Keratinocyte (primary cell): ENCODE results near the gene MYBBP1A. TPM values are rescaled to one million over a fixed set of nuclear protein-coding genes. Genes with fewer than 3 reads are reported as not detected.

Experiments
- DNase-seq: peaks from one replicate; pipeline ENCODE4 v3.0.0-alpha.2; 2011; ENCODE audit warnings: low read depth, missing footprints, low spot score
- FAIRE-seq: peaks from 2 replicates; lab custom pipeline; 2011; peaks lifted over from hg19 to GRCh38; lab: Jason Lieb, UNC
- H2AFZ ChIP-seq: 2 replicates; pipeline ENCODE4 v1.6.0; 2012; ENCODE audit warnings: low read length, control low read depth, inconsistent platforms; ENCODE audit not compliant: control insufficient read depth
- H3K27ac ChIP-seq: 2 replicates; pipeline ENCODE4 v1.5.1; 2011; ENCODE audit warnings: low read length; ENCODE audit not compliant: control insufficient read depth, insufficient read depth
- H3K27me3 ChIP-seq: 3 replicates; pipeline ENCODE4 v1.6.0; 2011; ENCODE audit warnings: low read length; ENCODE audit not compliant: control insufficient read depth, insufficient read depth; ENCODE audit errors: extremely low read depth
- H3K36me3 ChIP-seq, 2 experiments: 2 replicates in 1 of 2; 3 replicates in 1 of 2; pipeline ENCODE4 v1.5.1; 2011; ENCODE audit warnings: low read length in 2 of 2, mild to moderate bottlenecking in 1 of 2; ENCODE audit not compliant: control insufficient read depth in 2 of 2, insufficient read depth in 2 of 2; ENCODE audit errors: extremely low read depth in 1 of 2
- H3K4me1 ChIP-seq: 3 replicates; pipeline ENCODE4 v1.5.1; 2011; ENCODE audit warnings: low read length; ENCODE audit not compliant: control insufficient read depth, insufficient read depth; ENCODE audit errors: extremely low read depth
- H3K4me2 ChIP-seq: 3 replicates; pipeline ENCODE4 v1.6.0; 2011; ENCODE audit warnings: low read depth, low read length; ENCODE audit not compliant: control insufficient read depth, insufficient read depth; ENCODE audit errors: extremely low read depth
- H3K4me3 ChIP-seq, 3 experiments: fragments of 200-600 bp in 1 of 3; sonication (generic) in 1 of 3; 2 replicates in 2 of 3; 3 replicates in 1 of 3; pipeline ENCODE4 v1.5.1; 2011 to 2016; ENCODE audit warnings: low read length in 3 of 3, mild to moderate bottlenecking in 3 of 3, control low read depth in 2 of 3, inconsistent platforms in 1 of 3, low read depth in 1 of 3, mixed read lengths in 1 of 3, mixed run types in 1 of 3, moderate library complexity in 1 of 3; ENCODE audit not compliant: control insufficient read depth in 2 of 3, insufficient read depth in 2 of 3; ENCODE audit errors: extremely low read depth in 1 of 3
- H3K79me2 ChIP-seq: 2 replicates; pipeline ENCODE4 v1.6.0; 2012; ENCODE audit warnings: low read length; ENCODE audit not compliant: control insufficient read depth, insufficient read depth
- H3K9ac ChIP-seq: 3 replicates; pipeline ENCODE4 v1.6.0; 2011; ENCODE audit warnings: low read length; ENCODE audit not compliant: control insufficient read depth, insufficient read depth; ENCODE audit errors: extremely low read depth
- H3K9me1 ChIP-seq: 3 replicates; pipeline ENCODE4 v1.6.0; 2011; ENCODE audit warnings: low read length; ENCODE audit not compliant: control insufficient read depth, insufficient read depth; ENCODE audit errors: extremely low read depth
- H3K9me3 ChIP-seq: 2 replicates; pipeline ENCODE4 v1.5.1; 2012; ENCODE audit warnings: low read depth, low read length; ENCODE audit not compliant: control insufficient read depth
- H4K20me1 ChIP-seq: 3 replicates; pipeline ENCODE4 v1.6.0; 2011; ENCODE audit warnings: low read length; ENCODE audit not compliant: control insufficient read depth, insufficient read depth; ENCODE audit errors: extremely low read depth
- EZH2 ChIP-seq: IDR thresholded peaks from one replicate; pipeline ENCODE4 v1.6.1; 2012; ENCODE audit warnings: inconsistent platforms, mild to moderate bottlenecking, low read length, moderate library complexity
- dilution Hi-C: fragments of 300-500 bp; cut with MboI; formaldehyde crosslinking; loops from one replicate; pipeline ENCODE4 v1.7.0; 2020; ENCODE audit warnings: low sequenced_read_pairs; ENCODE audit not compliant: extremely low pct_ligation_motif_present
- polyA plus RNA-seq, 5 experiments: library from polyadenylated mRNA; depleted of rRNA in 3 of 5; stranded (reverse) in 3 of 5; stranded (forward) in 1 of 5; unstranded in 1 of 5; fragments of >200 nt; gene quantifications; 1 replicate in 1 of 5; 2 replicates in 3 of 5; 3 replicates in 1 of 5; pipeline versions ENCODE4 v1.2.1 to v1.2.3, GENCODE V29; 2011 to 2012; ENCODE audit warnings: missing spikeins in 2 of 5, low read depth in 1 of 5, low replicate concordance in 1 of 5
- TF ChIP-seq, protein P1 (sequence below), 3 experiments: IDR thresholded peaks in 1 of 3; conservative IDR thresholded peaks in 1 of 3; optimal IDR thresholded peaks in 1 of 3; 2 replicates in 2 of 3; 3 replicates in 1 of 3; pipeline versions ENCODE3 to v1.5.1; 2011; ENCODE audit warnings: low read length in 3 of 3, mild to moderate bottlenecking in 3 of 3, moderate library complexity in 2 of 3, control low read depth in 1 of 3, inconsistent platforms in 1 of 3; ENCODE audit not compliant: insufficient read depth in 2 of 3; ENCODE audit errors: extremely low read depth in 1 of 3

MYBBP1A gene
- polyA plus RNA-seq, 1 donor (not counting 4 experiments of a cell fraction or from before 2014, with no cell fraction given) = 20.5 TPM

DNA sequence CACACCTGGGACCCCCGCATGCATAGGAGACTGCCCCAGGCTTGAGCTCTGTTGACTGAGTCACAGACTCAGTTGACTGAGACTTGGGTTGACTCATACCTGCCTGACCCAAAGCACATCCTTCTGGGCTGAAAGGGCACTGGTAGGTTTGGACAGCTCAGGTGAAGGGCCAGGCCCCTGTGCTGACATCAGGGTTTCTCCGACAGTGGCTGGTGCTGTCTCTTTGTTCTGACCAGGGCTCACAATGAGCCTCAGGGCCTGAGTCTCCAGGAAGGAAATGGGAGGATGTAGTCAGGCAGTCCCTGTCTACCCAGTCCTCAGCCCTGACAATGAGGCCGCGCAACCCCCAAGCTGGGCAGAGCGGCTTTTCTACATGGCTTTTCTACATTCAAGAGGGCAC lies 50.0 kb downstream of the MYBBP1A start:
- Histone ChIP-seq H3K27ac (no peak overlapping the region), H4K20me1 (peaks cover 3% of the 10 kb centered on the region), H3K4me2 (no peak overlapping the region), H3K4me1 (no peaks in the 10 kb centered on the region), H3K9ac (no peak overlapping the region), H3K4me3 (no peak overlapping the region), H3K79me2 (no peaks in the 10 kb centered on the region), H2AFZ (no peak overlapping the region), H3K9me3 (no peaks in the 10 kb centered on the region), H3K36me3 (no peaks in the 10 kb centered on the region), H3K9me1 (no peaks in the 10 kb centered on the region), H3K27me3 (peaks cover 43% of the 10 kb centered on the region)
- no peak for DNase-seq
- TF ChIP-seq, protein P1, sequence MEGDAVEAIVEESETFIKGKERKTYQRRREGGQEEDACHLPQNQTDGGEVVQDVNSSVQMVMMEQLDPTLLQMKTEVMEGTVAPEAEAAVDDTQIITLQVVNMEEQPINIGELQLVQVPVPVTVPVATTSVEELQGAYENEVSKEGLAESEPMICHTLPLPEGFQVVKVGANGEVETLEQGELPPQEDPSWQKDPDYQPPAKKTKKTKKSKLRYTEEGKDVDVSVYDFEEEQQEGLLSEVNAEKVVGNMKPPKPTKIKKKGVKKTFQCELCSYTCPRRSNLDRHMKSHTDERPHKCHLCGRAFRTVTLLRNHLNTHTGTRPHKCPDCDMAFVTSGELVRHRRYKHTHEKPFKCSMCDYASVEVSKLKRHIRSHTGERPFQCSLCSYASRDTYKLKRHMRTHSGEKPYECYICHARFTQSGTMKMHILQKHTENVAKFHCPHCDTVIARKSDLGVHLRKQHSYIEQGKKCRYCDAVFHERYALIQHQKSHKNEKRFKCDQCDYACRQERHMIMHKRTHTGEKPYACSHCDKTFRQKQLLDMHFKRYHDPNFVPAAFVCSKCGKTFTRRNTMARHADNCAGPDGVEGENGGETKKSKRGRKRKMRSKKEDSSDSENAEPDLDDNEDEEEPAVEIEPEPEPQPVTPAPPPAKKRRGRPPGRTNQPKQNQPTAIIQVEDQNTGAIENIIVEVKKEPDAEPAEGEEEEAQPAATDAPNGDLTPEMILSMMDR (optimal IDR thresholded peaks at IDR 0.05 in 1 of 3, IDR thresholded peaks at IDR 0.05 in 1 of 3, conservative IDR thresholded peaks at IDR 0.05 in 1 of 3; ENCODE audit: extremely low read depth in 1 of 3, insufficient read depth in 2 of 3, low read length in 3 of 3) = no peak
- no peak for TF ChIP-seq EZH2
- no peak for FAIRE-seq
- dilution Hi-C loops = no loop called here

DNA sequence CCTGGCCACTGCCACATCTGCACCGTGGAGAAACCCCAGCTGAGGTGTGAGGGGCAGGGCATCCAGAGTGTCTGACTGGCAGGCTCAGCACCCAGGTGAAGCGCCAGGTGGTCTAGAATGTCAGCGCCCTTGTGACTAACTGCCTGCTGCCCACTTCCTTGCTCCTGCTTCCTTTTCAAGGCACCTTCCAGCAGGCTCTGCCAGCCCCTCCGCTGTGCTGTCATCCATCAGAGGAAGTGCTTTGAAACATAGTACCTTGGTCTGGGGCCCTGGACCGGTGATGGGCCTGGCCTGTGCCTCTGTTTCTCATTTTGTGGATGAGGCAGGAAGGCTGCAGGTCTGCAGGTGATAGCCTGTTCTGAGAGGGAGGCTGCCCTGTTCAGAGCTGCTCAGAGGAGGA lies 51.0 kb downstream of the MYBBP1A start:
- H3K9me1 ChIP-seq = no peaks in the 10 kb centered on the region
- no peak for TF ChIP-seq EZH2
- TF ChIP-seq, protein P1 (optimal IDR thresholded peaks at IDR 0.05 in 1 of 3, IDR thresholded peaks at IDR 0.05 in 1 of 3, conservative IDR thresholded peaks at IDR 0.05 in 1 of 3; ENCODE audit: extremely low read depth in 1 of 3, insufficient read depth in 2 of 3, low read length in 3 of 3) = no peak
- no peaks in the 10 kb centered on the region for H3K4me1 ChIP-seq
- peaks cover 48% of the 10 kb centered on the region for H3K27me3 ChIP-seq
- H3K4me3 ChIP-seq = no peak overlapping the region
- H3K4me2 ChIP-seq = no peak overlapping the region
- peaks cover 3% of the 10 kb centered on the region for H4K20me1 ChIP-seq
- no peak for DNase-seq
- H2AFZ ChIP-seq = no peak overlapping the region
- no peaks in the 10 kb centered on the region for H3K9me3 ChIP-seq
- no peaks in the 10 kb centered on the region for H3K36me3 ChIP-seq
- H3K9ac ChIP-seq = no peak overlapping the region
- dilution Hi-C loops = no loop called here
- no peaks in the 10 kb centered on the region for H3K79me2 ChIP-seq
- H3K27ac ChIP-seq = no peak overlapping the region
- FAIRE-seq = no peak
